ENCODE measurements around the gene SP110.
A peak's percentile ranks its signal among the peaks of the same experiment; 100 is the strongest.

The SP110 gene

DNA sequence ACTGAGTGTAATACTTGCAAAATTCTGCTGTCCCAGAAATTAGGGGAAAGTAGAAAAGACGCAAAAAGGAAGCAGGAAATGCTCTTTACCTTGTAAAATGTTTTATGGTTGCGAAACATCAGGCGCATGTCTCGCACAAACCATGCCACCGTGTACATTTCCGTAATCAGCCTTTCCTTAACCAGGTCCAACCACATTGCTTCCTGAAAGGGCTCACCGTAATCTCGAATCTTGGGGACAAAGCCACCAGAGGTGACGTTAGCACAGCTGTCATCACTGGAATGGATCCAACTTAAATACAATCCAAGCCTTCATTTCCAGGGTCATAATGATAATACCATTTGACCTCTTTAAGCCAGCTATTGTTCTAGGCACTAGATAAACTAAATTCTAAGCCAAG lies 49.3 kb downstream of the SP110 start:
- DNase-seq (ENCODE audit: low read depth in 2 of 2): no peak

DNA sequence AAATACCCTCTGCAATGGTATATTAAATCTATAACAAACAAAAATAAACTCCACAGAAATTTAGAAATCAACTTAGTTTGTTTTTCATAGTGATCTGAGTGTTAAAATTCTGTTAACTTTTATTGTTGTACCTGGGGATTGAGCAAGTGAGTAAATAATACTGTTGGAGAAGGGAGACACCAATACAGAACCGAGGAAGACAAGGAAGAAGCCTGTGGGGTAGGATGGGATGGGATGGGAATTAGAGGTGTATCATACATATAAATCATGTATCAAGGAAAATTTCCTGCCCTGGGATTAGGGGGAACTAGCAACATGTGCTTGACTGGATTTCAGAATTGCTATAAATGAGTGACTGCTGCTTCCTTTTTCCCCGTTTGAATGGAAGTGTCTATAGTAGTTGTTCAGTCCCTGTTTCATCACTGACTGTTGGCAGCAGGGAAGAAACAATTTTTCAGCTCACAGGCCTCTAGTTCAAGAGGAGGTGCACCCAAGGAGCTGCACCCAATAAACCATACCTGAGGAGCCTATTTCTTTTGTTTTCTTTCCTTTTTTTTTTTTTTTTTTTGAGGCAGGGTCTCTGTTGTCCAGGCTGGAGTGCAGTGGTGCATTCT lies 53.1 kb downstream of the SP110 start:
- no peak for DNase-seq (ENCODE audit: low read depth in 2 of 2)

DNA sequence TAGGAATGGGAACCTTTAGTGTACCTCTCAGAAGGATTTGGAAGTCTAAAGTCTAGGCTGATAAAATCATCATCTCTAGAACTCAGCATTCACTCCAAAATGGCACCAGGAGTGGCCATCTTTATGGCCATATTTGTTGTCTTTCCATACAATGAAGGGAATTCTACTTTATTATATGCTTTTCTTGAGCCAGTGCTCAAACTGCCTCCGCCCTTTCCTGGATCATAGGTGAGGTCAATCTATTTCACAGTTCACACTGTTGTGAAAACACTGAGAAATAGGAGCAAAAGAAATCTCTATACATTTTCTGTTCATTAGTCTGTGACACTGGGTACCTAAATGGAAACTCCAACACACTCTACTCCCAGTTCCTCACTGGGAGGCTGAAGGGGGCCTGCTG lies 55.6 kb downstream of the SP110 start:
- no peak for DNase-seq (ENCODE audit: low read depth in 2 of 2)

DNA sequence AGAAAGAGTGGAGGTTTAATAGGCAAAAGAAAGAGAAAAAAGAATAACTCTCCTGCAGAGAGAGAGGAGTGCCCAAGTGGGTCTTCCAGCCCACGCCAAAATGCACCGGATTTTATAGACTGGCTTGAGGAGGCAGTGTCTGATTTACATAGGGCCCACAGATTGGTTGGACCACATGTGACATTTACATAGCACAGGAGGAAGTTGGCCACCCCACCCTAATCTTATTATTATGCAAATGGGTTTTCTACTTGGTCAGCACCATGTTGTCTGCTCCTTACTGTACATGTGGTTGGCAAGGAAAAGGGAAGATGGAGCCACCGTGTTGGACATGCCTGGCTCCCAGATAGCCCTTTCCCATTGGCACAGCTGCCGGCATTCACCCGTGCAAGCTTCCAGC lies 56.8 kb downstream of the SP110 start:
- no peak for DNase-seq (ENCODE audit: low read depth in 2 of 2)

DNA sequence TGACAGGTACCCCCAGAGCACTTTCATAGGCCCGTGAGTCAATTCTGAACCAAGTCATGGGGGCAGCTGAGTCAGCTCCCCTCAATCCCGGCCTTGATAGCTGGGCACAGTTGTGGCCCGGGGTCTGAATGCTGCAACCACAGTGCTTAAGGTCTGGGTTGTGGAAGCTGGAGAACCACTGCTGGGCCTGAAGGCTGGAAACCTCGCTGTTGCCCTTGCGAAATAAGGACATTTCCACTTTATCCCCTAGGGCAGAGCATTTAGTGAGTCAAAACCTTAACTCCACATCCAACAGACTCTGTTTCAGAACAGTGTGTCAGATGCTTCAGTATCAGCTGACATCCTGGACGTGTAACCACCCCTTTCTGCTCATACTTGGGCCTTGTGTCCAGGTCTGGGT lies 58.6 kb downstream of the SP110 start:
- no peak for DNase-seq (ENCODE audit: low read depth in 2 of 2)

DNA sequence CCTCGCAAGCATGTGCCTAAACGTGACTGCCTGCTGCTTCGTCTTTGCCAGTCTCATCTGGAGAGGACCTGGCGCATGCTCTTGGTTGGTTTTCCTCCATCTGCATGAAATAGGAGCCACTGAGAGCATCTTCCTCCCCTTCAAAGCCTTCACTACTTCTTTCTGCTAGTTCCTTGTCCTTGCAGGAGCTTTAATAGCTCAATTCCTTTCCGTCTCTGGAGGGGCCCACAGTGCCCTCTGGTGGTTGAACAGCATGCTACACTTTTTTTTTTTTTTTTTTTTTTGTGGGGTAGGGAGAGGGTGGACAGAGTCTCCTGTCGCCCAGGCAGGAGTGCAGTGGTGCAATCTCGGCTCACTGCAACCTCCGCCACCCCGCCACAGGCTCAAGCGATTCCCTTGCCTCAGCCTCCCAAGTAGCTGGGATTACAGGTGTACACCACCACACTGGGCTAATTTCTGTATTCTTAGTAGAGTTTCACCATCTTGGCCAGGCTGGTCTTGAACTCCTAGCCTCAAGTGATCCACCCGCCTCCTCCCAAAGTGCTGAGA lies 59.6 kb downstream of the SP110 start:
- peak; percentile 17 to 19 for DNase-seq (ENCODE audit: low read depth in 2 of 2)

DNA sequence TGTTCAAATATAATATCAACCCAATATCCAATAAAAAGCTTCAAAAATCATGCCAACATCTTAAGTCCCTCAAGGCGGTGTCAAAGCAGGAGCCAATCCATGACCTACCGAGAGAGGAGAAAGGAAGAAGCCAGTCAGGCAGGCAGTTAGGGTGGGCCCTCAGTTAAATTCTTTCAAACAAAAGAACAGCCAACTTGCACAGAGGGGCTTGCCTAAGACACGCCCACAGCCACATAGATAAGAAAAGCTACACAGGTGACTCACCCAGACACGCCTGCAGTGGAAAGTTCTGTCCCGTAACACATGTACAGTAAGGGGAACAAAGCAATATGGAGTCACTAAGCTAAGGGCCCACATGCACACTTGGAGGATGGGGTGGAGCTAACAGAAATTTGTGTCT lies 61.3 kb downstream of the SP110 start:
- DNase-seq (ENCODE audit: low read depth in 2 of 2): no peak

DNA sequence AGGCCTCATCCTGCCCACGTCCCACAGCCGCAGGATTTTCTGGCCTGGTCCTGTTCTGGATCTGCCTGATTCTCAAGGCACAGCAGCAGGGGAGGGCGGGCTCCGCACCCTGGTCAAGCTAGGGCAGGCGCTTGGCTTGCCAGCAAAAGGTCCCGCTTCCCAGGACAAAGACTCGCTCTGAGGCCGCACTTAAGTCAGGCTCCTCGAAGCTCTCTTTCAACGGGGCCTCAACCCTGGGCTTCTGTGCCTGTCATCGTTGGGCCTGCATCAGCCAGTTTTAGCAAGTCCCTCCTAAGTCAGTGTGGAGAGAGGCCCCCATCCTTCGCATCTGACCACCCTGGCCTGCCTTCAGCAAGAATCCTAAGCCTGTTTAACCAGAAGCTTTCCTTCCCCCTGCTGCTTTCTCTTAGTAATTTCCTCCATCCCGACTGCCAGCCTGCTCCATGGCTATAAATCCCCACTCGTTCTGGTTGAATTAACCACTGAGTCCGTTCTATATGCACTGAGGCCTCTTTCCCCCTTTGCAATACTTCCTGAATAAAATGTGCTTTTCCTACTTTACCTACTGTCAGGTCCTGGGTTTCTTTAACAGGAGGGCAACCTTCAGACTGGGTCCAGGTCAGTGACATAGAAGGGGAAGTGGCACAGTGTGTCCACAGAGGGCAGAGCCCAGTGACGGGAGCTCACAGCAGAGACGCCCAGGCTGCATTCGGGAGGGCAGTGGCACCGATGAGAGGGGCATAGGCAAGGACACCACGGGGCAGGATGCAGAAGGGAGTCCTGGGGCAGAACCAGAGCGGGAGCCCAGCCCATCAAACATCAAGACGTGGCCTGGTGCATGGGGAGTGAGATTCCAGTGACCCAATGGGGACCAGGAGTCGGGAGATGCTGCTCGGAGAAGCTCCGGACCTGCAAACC lies 62.7 kb downstream of the SP110 start:
- DNase-seq (ENCODE audit: low read depth in 2 of 2): no peak

DNA sequence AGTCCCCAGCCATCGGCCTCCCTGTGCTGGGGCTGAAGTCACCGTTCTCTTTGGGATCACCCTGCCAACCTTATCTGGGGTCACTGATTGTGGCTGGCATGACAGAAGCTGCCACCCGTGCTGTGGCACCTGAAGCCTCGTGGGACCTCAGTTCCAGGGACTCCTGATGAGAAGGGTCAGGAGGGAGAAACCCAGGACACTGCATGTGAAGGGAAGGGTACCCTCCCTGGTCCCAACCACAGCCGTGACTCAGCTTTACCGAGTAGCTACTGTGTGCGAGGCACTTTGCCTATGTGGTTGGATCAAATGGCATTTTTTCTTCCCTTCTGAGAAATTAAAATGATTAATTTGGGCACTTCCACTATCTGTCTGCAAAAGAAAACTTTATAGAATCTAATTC lies 64.4 kb downstream of the SP110 start:
- DNase-seq (ENCODE audit: low read depth in 2 of 2): peak; percentile 14 to 17

DNA sequence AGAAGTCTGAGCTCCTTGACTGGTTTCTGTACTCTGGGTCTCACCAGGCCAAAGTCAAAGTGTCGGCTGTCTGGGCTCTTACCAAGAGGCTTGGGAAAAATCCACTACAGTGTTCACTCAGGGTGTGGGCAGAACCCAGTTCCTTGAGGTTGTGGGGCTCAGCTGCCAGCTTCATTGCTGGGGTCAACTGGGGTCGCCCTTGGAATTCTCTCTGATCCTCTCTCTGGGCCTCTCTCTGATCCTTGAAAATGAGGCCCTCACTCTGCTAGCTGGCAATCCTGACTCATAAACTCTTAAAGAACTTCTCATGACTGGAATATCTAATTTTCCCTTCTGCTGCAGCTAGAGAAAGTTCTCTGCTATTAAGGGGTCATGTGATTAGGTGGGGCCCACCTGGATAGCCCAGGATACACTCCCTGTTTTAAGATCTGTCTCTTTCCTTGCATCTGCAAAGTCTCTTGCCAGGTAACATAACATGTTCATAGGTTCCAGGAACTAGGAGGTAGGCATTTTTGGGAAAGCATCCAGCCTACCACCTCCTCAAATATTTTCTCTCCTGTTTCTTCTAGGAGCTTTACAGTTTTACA lies 66.3 kb downstream of the SP110 start:
- DNase-seq (ENCODE audit: low read depth in 2 of 2): no peak

DNA sequence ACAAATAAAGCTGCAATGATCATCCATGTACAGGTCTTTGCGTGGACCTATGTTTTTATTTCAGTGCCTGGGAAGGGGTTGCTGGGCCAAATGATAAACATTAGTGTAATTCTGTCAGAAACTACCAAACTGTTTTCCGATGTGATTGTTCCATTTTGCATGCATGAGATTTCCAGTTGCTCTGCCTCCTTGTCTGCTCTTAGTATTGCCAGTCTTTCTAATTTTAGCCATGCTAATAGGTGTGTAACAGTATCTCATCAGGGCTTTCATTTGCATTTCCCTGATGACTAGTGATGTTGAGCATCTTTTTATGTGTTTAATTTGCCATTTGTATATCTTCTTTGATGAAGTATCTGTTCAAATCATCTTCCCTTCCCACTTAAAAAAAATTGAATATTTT lies 67.5 kb downstream of the SP110 start:
- no peak for DNase-seq (ENCODE audit: low read depth in 2 of 2)

DNA sequence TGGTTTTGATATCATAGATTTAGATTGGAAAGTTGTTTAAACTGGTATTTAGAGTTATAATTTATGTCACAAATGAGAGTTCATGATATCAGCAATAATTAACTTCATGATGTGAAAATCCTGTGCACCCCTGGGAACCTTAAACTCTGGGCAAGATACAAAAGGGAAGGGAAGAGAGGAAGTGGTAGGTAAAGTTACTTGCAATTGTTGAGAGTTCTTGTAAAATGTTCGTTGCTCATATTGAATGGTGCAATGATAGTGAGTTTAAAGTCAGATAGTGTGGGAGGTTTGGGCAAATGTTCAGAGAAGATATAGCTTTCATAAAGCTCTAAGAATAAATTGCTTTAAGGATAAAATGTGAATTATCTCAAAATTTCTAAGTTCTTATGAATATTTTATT lies 75.4 kb downstream of the SP110 start:
- DNase-seq (ENCODE audit: low read depth in 2 of 2): no peak

DNA sequence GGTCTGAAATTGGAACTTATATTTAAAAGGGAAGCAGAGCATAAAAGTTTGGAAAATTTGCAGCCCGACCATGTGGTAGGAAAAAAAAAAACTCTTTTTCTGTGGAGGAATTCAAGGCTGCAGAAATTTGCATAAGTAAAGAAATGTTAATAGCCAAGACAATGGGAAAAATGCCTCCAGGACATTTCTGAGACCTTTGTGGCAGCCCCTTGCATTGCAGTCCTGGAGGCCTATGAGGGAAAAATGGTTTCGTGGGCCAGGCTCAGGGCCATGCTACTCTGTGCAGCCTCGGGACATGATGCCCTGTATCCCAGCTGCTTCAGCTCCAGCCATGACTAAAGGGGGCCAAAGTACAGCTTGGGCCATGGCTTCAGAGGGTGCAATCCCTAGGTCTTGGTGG lies 79.1 kb downstream of the SP110 start:
- DNase-seq (ENCODE audit: low read depth in 2 of 2): no peak

DNA sequence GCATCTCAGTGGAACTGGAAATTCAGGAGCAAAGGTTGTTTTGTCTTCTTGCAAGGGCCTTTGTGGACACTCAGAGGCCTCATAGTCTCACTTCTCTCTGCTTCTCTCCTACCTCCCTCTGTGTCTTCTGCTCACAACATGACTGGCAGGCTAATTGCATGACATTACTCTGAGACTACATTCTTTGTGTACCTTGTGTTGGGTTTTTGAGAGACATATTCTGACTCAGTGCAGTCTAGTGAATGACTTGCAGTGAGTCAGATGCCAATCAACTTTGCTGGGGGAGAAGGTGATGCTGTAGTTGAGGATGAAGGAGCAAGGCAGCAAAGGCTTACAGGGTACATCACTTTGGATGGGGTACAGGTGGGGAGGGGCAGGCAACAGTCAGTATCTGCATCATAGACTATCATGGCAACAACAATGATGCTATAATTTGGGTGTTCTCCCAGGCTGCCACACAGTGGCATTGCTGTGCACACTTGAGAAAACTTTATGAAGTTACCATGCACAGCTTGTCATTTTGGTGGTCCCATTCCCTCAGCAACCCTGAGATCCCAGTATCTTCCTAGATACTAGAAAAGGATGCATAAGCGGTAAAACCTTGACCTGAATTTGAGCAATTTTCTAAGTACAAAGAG lies 81.8 kb downstream of the SP110 start:
- DNase-seq (ENCODE audit: low read depth in 2 of 2): no peak

DNA sequence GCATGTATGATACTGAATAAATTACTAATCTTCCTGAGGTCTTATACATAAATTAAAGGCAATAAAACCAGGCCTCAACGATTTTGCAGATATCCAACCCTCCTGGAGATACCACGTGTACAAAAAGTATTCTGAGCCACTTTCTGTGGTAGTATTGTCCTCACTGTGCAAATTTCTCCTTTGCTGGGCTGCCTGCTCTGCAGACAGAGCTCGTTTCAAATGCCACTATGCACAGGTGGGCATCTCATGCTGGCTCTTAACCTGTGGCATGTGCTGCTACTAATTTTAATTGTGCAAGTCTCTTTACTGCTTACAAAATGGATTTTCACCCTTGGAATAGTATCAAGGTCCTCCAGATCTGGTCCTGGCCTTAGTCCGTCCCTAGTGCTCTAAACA lies 84.7 kb downstream of the SP110 start:
- no peak for DNase-seq (ENCODE audit: low read depth in 2 of 2)

DNA sequence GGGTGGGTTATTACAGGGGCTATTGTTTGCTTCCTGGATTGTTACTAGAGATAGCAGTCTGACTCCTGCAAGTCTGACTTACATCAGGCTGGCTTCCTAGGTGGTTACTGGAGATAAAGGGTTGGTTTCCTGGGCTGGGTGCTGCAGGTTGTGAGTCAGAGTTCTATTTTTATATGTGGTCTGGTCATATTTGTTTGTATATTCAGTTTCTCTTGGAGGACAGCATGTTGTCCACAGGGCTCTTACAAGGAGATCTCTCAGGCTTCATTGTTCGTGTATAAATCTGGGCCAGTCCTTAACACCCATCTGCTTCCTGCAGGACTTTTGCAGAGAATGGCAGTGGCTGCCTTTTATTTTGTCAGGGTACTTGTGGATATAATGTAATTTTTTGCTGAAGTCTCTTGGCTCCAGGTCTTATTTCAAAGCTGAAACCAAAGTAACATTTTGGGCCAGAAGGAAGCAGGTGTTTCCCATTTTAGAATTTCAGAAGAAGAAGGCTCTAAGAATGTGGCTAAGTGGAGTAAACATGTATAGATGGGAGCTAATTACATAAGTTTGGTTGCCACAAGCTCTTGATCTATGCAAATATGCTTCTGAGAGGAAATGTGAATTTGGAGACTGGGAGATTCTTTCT lies 85.2 kb downstream of the SP110 start:
- DNase-seq (ENCODE audit: low read depth in 2 of 2): no peak

DNA sequence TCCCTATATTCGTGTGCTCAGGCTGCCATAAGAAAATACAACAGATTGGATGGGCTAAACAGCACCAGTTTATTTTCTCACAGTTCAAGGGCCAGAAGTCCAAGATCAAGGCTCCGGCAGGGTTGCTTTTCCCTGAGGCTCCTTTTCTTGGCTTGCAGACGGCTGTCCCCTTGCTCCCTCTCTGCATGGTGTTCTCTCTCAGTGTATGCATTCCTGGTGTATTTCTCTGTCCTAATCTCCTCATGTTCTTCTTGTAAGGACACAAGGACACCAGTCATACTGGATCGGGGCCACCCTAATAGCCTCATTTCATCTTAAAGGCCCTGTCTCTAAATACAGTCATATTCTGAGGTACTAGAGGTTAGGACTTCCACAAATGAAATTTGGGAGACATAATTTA lies 88.4 kb downstream of the SP110 start:
- no peak for DNase-seq (ENCODE audit: low read depth in 2 of 2)

DNA sequence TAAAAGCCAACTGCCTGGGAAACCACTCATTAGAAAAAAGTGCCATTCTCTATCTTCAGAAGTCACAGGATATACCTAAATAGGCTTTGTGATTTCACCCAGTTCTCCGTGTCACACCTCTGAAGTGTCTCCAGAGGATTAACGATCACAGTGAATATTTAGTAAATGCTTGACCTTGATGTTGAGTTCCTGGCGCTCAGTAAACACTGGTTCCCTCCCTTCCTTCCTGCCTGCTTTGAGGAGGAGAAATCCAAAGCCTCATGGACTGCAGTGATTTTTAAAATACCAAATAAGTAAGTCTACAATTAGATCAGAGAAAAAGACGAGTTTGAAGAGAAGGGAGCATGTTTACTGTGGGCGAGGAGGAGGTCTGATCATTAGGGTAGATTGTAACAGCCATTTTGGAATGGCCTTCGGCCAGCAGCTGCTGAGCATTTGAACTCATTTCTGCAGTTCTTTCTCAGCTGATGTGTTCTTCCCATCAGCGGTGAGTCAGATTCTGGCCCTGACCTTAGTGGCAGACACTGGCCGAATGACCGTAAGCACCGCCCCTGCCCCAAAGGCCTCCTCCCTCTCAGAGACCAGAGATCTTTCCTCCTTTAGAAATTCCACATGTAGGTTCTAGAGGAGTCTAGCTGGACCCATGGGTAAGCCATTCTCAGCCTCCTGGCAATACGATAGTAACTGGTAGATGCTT lies 89.0 kb downstream of the SP110 start:
- DNase-seq (ENCODE audit: low read depth in 2 of 2): no peak

DNA sequence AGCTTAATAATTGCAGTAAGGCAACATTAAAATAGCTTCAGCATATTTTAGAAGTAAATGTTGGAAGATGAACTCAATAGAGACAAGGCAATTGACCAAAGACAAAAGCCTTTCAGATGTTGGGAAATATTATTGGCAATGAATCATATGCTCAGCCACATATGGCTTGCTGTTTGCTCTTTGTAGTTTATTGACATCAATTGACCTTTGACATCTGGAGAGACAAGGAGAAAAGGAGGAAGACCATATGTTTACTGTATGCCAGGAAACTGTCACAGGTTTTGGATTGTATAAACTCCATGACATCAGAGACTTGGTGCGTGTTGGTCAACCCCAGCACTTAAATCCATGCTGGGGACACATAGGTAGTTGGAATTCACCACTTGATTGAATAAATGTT lies 90.4 kb downstream of the SP110 start:
- no peak for DNase-seq (ENCODE audit: low read depth in 2 of 2)

DNA sequence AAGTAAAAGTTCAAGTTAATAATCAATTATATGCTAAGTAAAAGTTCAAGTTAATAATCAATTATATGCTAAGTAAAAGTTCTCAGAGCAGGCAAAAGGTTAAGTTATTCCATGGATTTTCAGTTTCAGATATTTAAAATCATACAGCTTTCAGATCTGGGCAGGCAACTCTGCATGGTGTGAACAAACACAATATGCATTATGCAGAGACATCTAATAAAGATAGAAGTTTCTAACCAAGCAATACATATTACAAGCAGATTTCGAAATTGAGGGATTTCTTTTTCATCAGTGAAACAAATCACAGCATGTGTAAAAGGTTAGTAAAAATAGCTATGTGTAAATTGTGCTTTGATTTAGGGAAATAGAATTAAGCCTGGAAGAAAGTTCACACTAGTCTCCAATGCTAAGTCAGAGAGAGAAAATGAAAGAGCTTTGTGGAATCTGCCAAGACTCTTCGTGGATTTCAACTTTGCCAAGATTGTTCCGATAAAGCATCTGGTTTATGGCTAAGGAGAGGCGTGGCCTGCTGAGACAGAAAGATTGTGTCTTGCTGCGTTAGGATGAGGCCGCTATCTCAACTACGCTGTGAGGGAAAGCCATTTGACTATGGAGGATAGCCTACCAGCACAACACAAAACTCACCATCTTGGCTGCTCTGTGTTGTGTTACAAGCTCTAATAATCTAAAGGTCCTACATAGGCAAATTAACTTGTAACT lies 91.0 kb downstream of the SP110 start:
- DNase-seq (ENCODE audit: low read depth in 2 of 2): no peak

DNA sequence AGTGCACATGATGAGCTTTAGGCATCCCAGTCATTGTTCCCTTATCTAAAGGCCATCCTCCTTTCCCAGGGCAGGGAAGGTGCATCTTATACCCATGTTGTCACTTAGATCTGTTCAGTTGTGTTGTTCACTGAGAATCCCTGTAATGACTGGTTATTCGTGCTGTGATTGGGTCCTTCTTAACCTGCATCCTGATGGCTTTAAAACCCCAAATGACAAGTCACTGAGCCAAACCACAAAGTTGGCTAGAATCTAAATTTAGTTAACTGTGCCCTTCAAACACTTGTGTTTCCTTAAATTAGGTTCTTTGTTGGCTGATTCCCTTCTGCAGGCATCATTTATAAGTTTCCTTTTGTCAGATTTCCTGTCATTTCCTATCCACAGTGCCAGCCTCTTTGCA lies 92.6 kb downstream of the SP110 start:
- no peak for DNase-seq (ENCODE audit: low read depth in 2 of 2)
